GM19025 (cell line): ENCODE data around the gene TUBB2B.

Experiments used
- ATAC-seq: cut with Tn5 transposase; IDR thresholded peaks from one replicate; pipeline ENCODE4 v1.9.1; 2021; ENCODE audit warnings: mild to moderate bottlenecking, low read depth, moderate library complexity; ENCODE audit not compliant: unreplicated experiment

TUBB2B gene

GRCh38 chr6:3235486-3235885, 8.0 kb upstream of the TUBB2B start:
- no peak for ATAC-seq

DNA sequence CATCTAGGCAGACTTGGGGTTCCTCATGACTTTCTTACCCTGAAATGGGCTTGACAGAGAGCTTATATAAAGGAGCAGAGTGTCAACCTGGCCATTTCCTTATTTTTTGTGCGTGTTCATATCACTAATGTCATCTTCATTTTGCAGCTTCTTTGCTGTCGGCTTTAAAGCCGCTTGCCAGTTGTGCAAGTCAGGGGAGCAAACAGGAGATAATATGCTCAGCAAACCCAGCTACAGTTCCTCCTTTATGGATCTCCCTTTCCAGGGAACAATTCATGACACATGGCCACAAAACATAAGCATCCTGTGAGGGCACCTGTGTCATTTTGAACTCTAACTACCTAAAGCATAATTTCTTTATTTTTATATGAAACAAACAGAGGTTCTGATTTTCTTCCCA, 6.5 kb upstream of the TUBB2B start:
- no peak for ATAC-seq

- no peak for ATAC-seq
Measured at GRCh38 chr6:3233321-3233720, 5.9 kb upstream of the TUBB2B start.

DNA sequence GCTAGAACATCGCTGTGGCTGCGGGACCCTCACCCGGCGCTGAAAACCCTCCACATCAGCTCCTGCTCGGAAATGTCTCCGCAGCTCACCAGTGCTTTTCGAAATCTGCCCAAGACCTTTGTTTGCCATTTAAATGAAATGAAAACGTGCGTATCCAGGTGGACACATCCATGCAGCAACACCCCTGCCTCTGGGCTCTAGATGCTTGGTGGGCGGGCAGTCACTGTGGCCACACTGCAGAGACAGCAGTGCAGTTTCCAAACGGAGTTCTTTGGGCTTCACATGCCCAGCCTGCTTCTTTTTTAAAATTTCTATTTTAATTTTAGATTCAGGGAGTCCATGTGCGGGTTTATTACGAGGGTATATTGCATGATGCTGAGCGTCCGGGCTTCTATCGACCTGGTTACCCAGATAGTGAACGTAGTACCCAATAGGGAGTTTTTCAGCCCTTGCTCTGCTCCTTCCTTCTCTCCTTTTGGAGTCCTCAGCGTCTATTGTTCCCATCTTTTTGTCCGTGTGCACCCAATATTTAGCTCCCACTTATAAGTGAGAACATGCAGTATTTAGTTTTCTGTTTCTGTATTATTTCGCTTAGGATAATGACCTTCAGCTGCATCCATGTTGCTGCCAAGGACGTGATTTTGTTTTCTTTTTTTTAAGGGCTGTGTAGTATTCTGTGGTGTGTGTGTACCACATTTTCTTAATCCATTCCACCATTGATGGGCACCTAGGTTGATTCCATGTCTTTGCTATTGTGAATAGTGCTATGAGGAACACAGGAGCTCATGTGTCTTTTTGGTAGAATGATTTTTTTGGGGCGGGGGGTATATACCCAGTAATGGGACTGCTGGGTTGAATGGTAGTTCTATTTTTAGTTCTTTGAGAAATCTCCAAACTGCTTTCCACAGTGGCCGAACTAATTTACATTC, 4.8 kb upstream of the TUBB2B start:
- ATAC-seq = no peak

DNA sequence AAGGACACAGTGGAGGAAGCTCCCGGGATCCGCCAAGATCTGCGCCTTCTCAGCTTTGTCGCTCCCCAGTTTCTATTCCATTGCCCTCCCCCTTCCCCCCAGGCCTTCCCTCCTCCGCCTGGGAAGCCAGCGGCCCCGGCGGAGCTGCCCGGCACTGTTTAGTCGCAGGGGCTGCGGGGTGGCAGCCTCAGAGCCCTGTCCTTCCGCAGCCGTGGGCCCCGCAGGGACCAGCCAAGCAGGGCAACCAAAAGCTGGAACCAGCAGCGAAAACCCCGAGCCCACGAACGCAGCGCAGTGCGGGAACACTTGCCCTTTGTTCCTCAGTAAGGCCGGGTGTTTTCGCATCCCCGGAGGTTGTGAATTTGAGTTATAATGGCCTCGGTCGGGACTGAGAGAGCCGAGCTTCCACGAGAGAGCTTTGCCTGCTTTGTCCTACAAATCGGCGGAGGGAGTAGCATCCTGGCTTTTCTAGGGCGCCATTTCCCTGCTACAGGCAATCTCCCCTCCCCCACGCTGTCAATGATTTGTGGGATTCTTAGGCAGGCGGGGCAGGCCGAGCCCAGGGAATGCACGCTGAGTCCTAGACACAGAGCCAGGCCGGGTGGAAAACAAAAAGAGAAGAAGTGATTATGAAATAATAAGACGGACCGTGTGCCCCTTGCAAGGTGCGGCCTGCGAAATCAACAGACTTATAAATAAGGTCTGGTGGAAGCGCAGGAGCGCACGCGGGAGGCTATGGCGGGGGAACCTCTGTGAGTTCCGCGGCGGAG, 4.0 kb upstream of the TUBB2B start:
- ATAC-seq = no peak

DNA sequence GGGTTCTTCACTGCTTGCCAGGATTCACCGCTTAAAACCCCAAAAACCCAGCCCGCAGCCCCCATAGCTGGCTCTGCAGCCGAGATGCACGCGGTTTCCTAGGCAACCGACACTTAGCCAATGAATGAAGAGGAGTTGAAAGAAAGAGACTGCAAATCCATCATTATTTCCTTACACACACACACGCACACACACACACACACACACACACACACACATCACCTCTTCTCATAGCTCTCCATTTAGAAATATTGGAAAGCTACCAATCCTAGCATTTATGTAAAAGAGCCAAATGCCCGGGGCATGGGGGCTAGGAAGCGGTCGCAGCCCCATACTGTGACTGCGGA, 3.4 kb upstream of the TUBB2B start:
- ATAC-seq = no peak

GRCh38 chr6:3230256-3230882, 2.9 kb upstream of the TUBB2B start:
- no peak for ATAC-seq

DNA sequence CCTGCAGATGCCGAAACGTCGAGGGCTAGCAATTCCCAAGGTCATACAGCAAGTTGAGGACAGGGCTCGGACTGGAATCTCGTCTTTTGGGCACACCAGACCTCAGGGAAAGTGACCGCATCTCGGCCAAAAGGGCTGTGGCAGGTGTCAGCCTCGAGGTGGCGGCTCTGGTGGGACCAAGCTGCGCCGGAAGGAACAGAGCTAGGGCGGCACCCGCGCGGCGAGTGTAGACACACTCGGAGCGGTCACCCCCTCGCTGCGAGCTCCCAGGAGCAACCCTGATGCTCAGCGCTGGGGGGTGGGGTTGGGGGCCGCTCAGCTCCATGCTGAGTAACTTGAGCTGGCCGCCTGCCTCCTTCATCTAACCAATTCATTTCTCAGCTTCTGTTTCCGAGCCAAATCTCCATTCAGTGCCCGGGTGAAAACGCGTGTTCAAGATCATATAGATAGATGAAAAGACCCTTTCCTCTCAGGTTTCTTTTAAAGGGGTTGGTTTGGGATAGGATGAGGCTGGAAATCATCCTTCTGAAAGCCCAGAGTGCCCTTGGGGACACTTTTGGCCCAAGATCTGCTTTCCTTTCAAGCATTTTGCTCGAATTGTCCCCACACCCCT, 2.2 kb upstream of the TUBB2B start:
- no peak for ATAC-seq

GRCh38 chr6:3228771-3229565, 1.5 kb upstream of the TUBB2B start:
- ATAC-seq = no peak

DNA sequence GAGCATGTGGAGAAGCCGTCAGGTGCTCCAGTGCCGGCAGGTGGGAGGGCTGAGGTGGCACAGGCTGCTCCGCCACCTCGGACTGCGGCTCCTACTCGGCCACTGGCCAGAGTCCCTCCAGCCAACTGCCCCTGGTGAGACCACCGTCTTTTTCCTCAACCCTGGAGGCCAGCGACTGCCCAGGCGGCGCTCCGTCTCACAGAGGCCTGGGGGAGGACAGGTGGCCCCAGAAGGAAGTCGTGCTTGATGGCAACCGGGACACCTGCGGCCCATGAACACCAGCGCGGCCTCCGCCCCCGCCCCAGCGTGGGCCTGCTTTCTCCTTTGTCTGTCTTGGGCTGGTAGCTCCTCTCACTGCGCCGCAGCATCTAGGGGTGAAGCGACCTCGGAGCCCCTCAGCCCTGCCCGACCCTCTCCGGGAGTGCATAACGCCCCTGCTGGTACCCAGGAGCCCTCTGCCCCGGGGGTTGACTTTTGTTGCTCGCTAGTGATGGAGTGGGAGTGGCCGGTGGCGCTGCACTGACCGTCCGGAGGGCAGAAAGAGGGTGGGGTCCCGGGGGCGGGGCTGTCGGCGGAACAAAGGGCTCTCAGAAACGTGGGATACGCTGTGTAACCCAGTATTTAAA, 706 bp upstream of the TUBB2B start:
- ATAC-seq = no peak

- no peak for ATAC-seq
Measured at GRCh38 chr6:3226481-3227362, 731 bp downstream of the TUBB2B start.

DNA sequence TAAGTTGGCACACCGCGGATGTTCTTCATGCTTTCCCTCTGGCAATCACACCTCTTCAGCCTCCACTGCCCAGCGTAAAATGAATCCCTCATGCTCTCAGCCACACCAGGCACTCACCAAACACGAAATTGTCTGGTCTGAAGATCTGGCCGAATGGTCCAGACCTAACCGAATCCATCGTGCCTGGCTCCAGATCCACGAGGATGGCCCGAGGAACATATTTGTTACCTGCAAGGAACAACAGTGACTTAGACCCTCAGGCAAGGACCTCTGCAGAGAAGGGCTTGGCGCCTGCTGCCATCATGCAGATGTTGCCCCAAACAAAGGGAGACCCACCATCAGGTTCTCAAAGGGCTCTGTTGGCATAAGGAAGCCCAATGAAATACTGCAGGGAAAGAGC, 1.4 kb downstream of the TUBB2B start:
- ATAC-seq = no peak

DNA sequence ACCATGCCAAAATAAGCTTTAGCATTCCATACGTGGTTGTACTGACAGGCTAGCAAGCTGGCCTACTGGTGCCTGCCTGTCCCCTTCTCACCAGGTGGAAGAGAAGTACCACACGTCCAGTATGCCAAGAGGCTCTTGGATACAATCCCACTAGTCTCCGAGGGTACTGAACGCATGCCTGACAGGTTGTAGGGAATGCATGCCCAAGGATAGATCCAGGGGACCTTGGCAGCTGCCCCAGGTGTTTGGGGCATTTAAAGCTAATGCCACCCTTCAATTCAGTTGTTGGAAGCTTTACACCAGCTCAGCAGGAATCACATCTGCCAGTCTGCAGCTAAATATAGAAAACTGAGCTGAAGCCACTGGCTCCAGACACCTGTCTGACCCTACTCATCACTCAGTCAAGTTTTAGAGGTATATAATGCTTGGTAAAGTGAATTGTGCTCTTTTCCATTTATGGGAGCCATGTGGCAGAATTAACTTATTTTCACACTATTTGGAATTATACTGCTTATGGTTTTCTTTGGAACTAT, 4.9 kb downstream of the TUBB2B start:
- ATAC-seq = no peak

GRCh38 chr6:3221578-3221977, 5.9 kb downstream of the TUBB2B start:
- no peak for ATAC-seq

DNA sequence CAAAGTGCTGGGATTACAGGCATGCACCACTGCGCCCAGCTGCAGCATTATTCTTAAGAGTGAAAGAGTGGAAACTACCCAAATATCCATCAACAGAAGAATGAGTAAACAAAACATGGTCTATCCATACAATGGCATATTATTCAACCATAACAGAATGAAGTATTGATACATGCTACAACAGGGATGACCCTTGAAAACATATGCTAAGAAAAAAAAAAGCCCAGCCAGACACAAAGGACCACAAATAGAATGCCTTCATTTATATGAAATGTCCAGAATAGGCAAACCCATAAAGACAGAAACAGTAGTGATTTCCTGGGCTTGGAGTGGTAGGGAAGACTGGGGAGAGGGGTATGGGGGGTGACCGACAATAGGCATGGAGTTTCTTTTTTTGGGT, 7.1 kb downstream of the TUBB2B start:
- no peak for ATAC-seq

DNA sequence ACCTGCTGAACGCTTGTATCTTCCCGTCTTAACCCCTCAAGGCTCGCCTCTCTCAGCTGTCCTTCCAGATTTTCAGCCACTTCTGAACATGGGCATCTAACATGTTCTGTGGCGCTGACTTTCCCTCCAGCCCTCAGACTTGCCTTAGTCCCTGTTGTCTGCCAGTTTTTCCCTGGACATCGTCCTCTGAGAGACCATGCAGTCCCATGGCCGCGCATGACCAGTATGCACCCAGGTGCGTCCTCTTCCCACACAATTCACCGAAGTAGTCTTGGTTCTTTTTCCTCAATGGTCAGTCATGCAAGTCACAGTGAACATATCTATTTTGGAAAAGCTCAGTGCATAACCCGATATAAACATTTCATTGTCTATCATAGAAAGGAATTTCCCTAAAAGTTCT, 9.2 kb downstream of the TUBB2B start:
- ATAC-seq = no peak

- ATAC-seq = no peak
Measured at GRCh38 chr6:3217286-3217685, 10.2 kb downstream of the TUBB2B start.

GRCh38 chr6:3214898-3215297, 12.6 kb downstream of the TUBB2B start:
- no peak for ATAC-seq

- no peak for ATAC-seq
Measured at GRCh38 chr6:3213334-3213695, 14.1 kb downstream of the TUBB2B start.
